IPS-18a (cell line): ENCODE results near the gene GOLGA3.
"Not testable (repeated sequence)": the region's sequence is repeated elsewhere in the genome, so short reads cannot be mapped to it uniquely, and the experiment has no call there.

Experiments
- H3K27ac ChIP-seq: one replicate; pipeline ENCODE4 v1.5.1; 2013; ENCODE audit warnings: low read length
- H3K27me3 ChIP-seq: one replicate; pipeline ENCODE4 v1.6.1; 2013; ENCODE audit warnings: mild to moderate bottlenecking, low read length; ENCODE audit not compliant: control insufficient read depth, insufficient read depth
- H3K36me3 ChIP-seq: one replicate; pipeline ENCODE4 v1.6.1; 2013; ENCODE audit warnings: low read depth, low read length; ENCODE audit not compliant: control insufficient read depth
- H3K4me1 ChIP-seq: one replicate; pipeline ENCODE4 v1.6.1; 2013; ENCODE audit warnings: low read depth, low read length; ENCODE audit not compliant: control insufficient read depth
- H3K4me3 ChIP-seq: one replicate; pipeline ENCODE4 v1.5.1; 2013; ENCODE audit warnings: low read length
- H3K9ac ChIP-seq: one replicate; pipeline ENCODE4 v1.6.1; 2013; ENCODE audit warnings: mild to moderate bottlenecking, low read length, moderate library complexity
- H3K9me3 ChIP-seq: one replicate; pipeline ENCODE4 v1.6.1; 2013; ENCODE audit warnings: low read depth, low read length; ENCODE audit not compliant: control insufficient read depth

The GOLGA3 gene

GRCh38 chr12:132828706-132829534 lies at the start of gene GOLGA3:
GOLGA3 (minus strand) TSS chr12:132828869; CDS start chr12:132822128, 6,741 bp downstream.
- peak within 1 kb of the TSS; percentile 90 for H3K4me3 ChIP-seq
- H3K36me3 ChIP-seq: peaks cover 20% of the 10 kb centered on the region
- H3K27me3 ChIP-seq: peaks cover 3% of the 10 kb centered on the region
- peaks cover 5% of the 10 kb centered on the region for H3K4me1 ChIP-seq
- peak within 1 kb of the TSS; percentile 89 for H3K9ac ChIP-seq
- H3K9me3 ChIP-seq: no peaks in the 10 kb centered on the region
- peak within 1 kb of the TSS; percentile 98 for H3K27ac ChIP-seq

GRCh38 chr12:132874620-132875019 lies 46.0 kb upstream of the GOLGA3 start:
- not testable (repeated sequence) for H3K9me3 ChIP-seq, H3K27ac ChIP-seq, H3K9ac ChIP-seq, H3K27me3 ChIP-seq, H3K4me3 ChIP-seq, H3K4me1 ChIP-seq
- H3K36me3 ChIP-seq: peaks cover 15% of the 10 kb centered on the region

GRCh38 chr12:132874175-132874574 lies 45.5 kb upstream of the GOLGA3 start:
- Histone ChIP-seq H3K4me1 (no peaks in the 10 kb centered on the region), H3K4me3 (no peak overlapping the region), H3K27ac (no peak overlapping the region), H3K9me3 (no peaks in the 10 kb centered on the region), H3K36me3 (peaks cover 20% of the 10 kb centered on the region), H3K9ac (no peak overlapping the region), H3K27me3 (no peaks in the 10 kb centered on the region)

- Histone ChIP-seq H3K27ac (no peak overlapping the region), H3K36me3 (peaks cover 21% of the 10 kb centered on the region), H3K4me1 (no peaks in the 10 kb centered on the region), H3K27me3 (no peaks in the 10 kb centered on the region), H3K9ac (no peak overlapping the region), H3K4me3 (no peak overlapping the region), H3K9me3 (no peaks in the 10 kb centered on the region)
Observed at GRCh38 chr12:132873724-132874123, 45.1 kb upstream of the GOLGA3 start.

- Histone ChIP-seq H3K36me3 (peaks cover 21% of the 10 kb centered on the region), H3K9ac (no peak overlapping the region), H3K4me1 (no peaks in the 10 kb centered on the region), H3K9me3 (no peaks in the 10 kb centered on the region), H3K27ac (no peak overlapping the region), H3K27me3 (no peaks in the 10 kb centered on the region), H3K4me3 (no peak overlapping the region)
Observed at GRCh38 chr12:132872975-132873421, 44.3 kb upstream of the GOLGA3 start.

GRCh38 chr12:132872073-132872855 lies 43.6 kb upstream of the GOLGA3 start:
- no peak overlapping the region for H3K27ac ChIP-seq

GRCh38 chr12:132869551-132869950 lies 40.9 kb upstream of the GOLGA3 start:
- H3K36me3 ChIP-seq: peaks cover 16% of the 10 kb centered on the region
- H3K9me3 ChIP-seq: no peaks in the 10 kb centered on the region
- H3K27ac ChIP-seq: no peak overlapping the region

More at GRCh38 chr12:132872073-132872855, 43.6 kb upstream of the GOLGA3 start:
- Histone ChIP-seq H3K4me1 (no peaks in the 10 kb centered on the region), H3K36me3 (peaks cover 19% of the 10 kb centered on the region), H3K4me3 (no peak overlapping the region), H3K9ac (no peak overlapping the region), H3K27me3 (no peaks in the 10 kb centered on the region), H3K9me3 (no peaks in the 10 kb centered on the region)

GRCh38 chr12:132866251-132866828 lies 37.7 kb upstream of the GOLGA3 start:
- Histone ChIP-seq H3K36me3 (peaks cover 17% of the 10 kb centered on the region), H3K4me1 (no peaks in the 10 kb centered on the region), H3K4me3 (no peak overlapping the region), H3K27ac (no peak overlapping the region), H3K27me3 (no peaks in the 10 kb centered on the region), H3K9me3 (no peaks in the 10 kb centered on the region), H3K9ac (no peak overlapping the region)

More at GRCh38 chr12:132869551-132869950, 40.9 kb upstream of the GOLGA3 start:
- Histone ChIP-seq H3K4me1 (no peaks in the 10 kb centered on the region), H3K9ac (no peak overlapping the region), H3K27me3 (no peaks in the 10 kb centered on the region), H3K4me3 (no peak overlapping the region)

GRCh38 chr12:132861558-132861957 lies 32.9 kb upstream of the GOLGA3 start:
- Histone ChIP-seq H3K4me1 (no peaks in the 10 kb centered on the region), H3K27ac (no peak overlapping the region), H3K27me3 (no peaks in the 10 kb centered on the region), H3K36me3 (peaks cover 28% of the 10 kb centered on the region), H3K9ac (no peak overlapping the region), H3K9me3 (no peaks in the 10 kb centered on the region), H3K4me3 (no peak overlapping the region)

- Histone ChIP-seq H3K27me3 (no peaks in the 10 kb centered on the region), H3K4me3 (no peak overlapping the region), H3K9me3 (no peaks in the 10 kb centered on the region), H3K9ac (no peak overlapping the region), H3K27ac (no peak overlapping the region), H3K36me3 (peaks cover 37% of the 10 kb centered on the region), H3K4me1 (no peaks in the 10 kb centered on the region)
Observed at GRCh38 chr12:132858718-132859266, 30.1 kb upstream of the GOLGA3 start.

- not testable (repeated sequence) for H3K9ac ChIP-seq, H3K9me3 ChIP-seq, H3K27me3 ChIP-seq, H3K27ac ChIP-seq, H3K4me3 ChIP-seq, H3K4me1 ChIP-seq
- H3K36me3 ChIP-seq: peaks cover 43% of the 10 kb centered on the region
Observed at GRCh38 chr12:132857019-132857418, 28.4 kb upstream of the GOLGA3 start.
